HG02678 (cell line): Measurements from ENCODE around the gene ATAD3C.

Experiments
- ATAC-seq: cut with Tn5 transposase; IDR thresholded peaks from one replicate; pipeline ENCODE4 v1.9.1; 2021; ENCODE audit warnings: mild to moderate bottlenecking, moderate library complexity; ENCODE audit not compliant: unreplicated experiment

Gene ATAD3C

GRCh38 chr1:1430114-1430982, 19.1 kb upstream of the ATAD3C start:
- ATAC-seq, result no peak

GRCh38 chr1:1430992-1431844, 18.3 kb upstream of the ATAD3C start:
- ATAC-seq, result no peak

GRCh38 chr1:1431845-1432273, 17.6 kb upstream of the ATAD3C start:
- no peak for ATAC-seq

GRCh38 chr1:1432274-1432950, 17.1 kb upstream of the ATAD3C start:
- no peak for ATAC-seq

- no peak for ATAC-seq
Measured at GRCh38 chr1:1432951-1433803, 16.3 kb upstream of the ATAD3C start.

- no peak for ATAC-seq
Measured at GRCh38 chr1:1433804-1434130, 15.7 kb upstream of the ATAD3C start.

GRCh38 chr1:1434131-1434823, 15.2 kb upstream of the ATAD3C start:
- no peak for ATAC-seq

- no peak for ATAC-seq
Measured at GRCh38 chr1:1434824-1435105, 14.7 kb upstream of the ATAD3C start.

- peak; percentile 42 for ATAC-seq
Measured at GRCh38 chr1:1435106-1435903, 14.2 kb upstream of the ATAD3C start, which contains the start of gene VWA1. Gene VWA1, plus strand, starts transcription at chr1:1435690. Its CDS starts 59 bp downstream, at chr1:1435749.

- no peak for ATAC-seq
Measured at GRCh38 chr1:1435911-1436629, 13.4 kb upstream of the ATAD3C start.

GRCh38 chr1:1436630-1437032, 12.9 kb upstream of the ATAD3C start:
- no peak for ATAC-seq

GRCh38 chr1:1437033-1437903, 12.2 kb upstream of the ATAD3C start:
- no peak for ATAC-seq

GRCh38 chr1:1437904-1438376, 11.5 kb upstream of the ATAD3C start:
- ATAC-seq, result peak; percentile 56

GRCh38 chr1:1438531-1439381, 10.7 kb upstream of the ATAD3C start:
- ATAC-seq, result no peak

- ATAC-seq, result no peak
Measured at GRCh38 chr1:1439546-1440261, 9.8 kb upstream of the ATAD3C start.
